Fibroblast of villous mesenchyme (primary cell): ENCODE results near the gene C4A. TPM values are rescaled to one million over a fixed set of nuclear protein-coding genes. Genes with fewer than 3 reads are reported as not detected.
A peak's percentile ranks its signal among the peaks of the same experiment; 100 is the strongest.

Source experiments
- DNase-seq: peaks from one replicate; pipeline ENCODE4 v3.0.0-alpha.2; 2010; ENCODE audit warnings: low read depth
- H3K4me3 ChIP-seq: 2 replicates; pipeline ENCODE4 v1.5.1; 2011; ENCODE audit warnings: low read depth, mild to moderate bottlenecking, low read length
- total RNA-seq: library from RNA; depleted of rRNA; stranded (reverse); fragments of >200 nt; gene quantifications from 2 replicates; pipeline ENCODE4 v1.2.3, GENCODE V29; 2012
- TF ChIP-seq, protein P1 (sequence below): IDR thresholded peaks from 2 replicates; pipeline ENCODE4 v1.5.1; 2012; ENCODE audit warnings: low read depth, mild to moderate bottlenecking, low read length; ENCODE audit not compliant: insufficient read depth

The C4A gene
- total RNA-seq, 1 donor: 6.0 TPM

DNA sequence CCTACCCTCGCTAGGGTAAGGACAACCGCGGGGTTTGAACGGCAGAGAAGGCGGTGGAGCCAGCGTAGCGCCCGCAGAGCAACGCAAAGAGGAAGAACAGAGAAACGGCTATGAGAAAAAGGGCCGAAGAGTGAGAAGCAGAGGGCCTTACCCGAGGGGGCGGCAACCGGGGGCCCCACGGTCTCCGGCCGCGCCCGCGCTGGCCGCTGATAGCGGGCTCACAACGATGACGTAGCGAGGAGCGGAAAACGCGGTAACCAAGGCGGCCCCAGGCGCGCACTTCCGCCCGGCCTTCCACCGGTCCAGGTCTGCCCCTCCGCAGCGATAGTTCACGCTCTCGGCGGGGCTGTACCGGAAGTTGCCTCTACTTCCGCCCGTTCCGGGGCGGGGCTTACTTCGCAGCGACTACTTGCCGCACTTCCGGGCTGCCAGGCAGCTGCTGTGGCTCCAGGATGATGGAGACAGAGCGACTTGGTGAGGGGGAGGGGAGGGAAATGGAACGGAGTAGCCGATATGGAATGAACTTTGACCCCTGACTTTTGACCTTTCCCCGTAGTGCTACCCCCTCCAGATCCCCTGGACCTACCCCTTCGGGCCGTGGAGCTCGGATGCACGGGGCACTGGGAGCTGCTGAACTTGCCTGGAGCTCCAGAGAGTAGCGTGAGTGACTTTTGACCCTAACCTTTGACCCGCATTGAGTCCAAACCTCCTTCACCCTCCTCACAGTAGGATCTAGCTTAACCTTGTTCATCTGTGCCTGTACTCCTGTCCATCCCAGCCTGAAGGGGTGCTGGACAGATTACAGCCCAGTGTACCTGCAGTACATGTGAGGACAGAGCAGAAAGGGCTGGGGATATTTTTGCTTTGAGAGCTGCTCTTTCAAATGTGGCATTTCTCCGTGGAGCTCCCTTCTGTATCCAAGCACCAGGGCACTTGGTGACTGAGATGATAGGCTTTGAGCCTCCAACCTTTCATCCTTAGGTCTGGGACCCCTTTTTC, 22.8 kb upstream of the C4A start, which contains the start of the genes NELFE and SKIC2:
TSS of gene NELFE (minus strand) at position 231 of the 999 bp plus-strand sequence. CDS start 525 bp downstream, outside the sequence.
TSS of gene SKIC2 (plus strand) at position 435 of the 999 bp plus-strand sequence. CDS start at position 453, 18 bp downstream.
- TF ChIP-seq, protein P1, sequence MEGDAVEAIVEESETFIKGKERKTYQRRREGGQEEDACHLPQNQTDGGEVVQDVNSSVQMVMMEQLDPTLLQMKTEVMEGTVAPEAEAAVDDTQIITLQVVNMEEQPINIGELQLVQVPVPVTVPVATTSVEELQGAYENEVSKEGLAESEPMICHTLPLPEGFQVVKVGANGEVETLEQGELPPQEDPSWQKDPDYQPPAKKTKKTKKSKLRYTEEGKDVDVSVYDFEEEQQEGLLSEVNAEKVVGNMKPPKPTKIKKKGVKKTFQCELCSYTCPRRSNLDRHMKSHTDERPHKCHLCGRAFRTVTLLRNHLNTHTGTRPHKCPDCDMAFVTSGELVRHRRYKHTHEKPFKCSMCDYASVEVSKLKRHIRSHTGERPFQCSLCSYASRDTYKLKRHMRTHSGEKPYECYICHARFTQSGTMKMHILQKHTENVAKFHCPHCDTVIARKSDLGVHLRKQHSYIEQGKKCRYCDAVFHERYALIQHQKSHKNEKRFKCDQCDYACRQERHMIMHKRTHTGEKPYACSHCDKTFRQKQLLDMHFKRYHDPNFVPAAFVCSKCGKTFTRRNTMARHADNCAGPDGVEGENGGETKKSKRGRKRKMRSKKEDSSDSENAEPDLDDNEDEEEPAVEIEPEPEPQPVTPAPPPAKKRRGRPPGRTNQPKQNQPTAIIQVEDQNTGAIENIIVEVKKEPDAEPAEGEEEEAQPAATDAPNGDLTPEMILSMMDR: no peak
- H3K4me3 ChIP-seq: peak within 1 kb of the TSS; percentile 94
- peak; percentile 98 for DNase-seq

DNA sequence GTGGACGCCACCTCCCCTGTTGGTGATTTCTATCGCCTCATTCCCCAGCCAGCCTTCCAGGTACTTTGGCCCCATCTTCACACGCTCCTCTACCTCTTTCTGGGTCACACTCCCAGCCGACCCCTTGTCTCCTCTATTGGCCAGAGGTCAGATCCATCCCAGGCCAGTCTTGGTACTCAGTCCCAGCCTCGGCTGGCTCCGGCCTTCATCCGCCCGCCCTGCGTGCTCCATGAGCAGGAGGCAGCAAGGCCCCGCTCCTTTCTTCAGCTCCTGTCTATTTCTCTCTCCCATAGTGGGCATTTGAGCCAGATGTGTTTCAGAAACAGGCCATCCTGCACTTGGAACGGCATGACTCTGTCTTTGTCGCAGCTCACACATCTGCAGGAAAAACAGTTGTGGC, 20.2 kb upstream of the C4A start:
- TF ChIP-seq, protein P1: no peak
- H3K4me3 ChIP-seq: no peak overlapping the region
- no peak for DNase-seq

DNA sequence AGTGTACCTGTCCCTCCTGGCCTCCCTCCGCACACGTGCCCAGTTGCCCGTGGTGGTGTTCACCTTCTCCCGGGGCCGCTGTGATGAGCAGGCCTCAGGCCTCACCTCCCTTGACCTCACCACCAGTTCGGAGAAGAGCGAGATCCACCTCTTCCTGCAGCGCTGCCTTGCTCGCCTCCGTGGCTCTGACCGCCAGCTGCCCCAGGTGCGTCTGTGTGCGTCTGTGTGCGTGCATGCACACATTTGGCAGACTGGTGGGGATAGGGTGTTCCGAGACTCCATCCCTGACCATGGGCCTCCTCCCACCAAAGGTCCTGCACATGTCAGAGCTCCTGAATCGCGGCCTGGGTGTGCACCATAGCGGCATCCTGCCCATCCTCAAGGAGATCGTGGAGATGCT, 17.9 kb upstream of the C4A start:
- no peak overlapping the region for H3K4me3 ChIP-seq
- DNase-seq: no peak
- TF ChIP-seq, protein P1: no peak

DNA sequence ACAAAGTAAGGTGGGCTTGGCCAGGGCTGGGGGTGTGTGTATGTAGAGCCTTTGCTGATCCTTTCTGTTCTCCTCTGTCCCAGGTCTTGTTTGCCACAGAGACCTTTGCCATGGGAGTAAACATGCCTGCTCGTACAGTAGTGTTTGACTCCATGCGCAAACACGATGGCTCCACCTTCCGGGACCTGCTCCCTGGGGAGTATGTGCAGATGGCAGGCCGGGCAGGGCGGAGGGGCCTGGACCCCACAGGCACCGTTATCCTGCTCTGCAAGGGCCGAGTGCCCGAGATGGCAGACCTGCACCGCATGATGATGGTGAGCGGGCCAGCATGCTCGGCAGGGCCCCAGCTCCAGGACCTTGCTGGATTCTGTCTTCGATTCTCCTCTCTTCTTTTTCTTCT, 16.2 kb upstream of the C4A start:
- no peak overlapping the region for H3K4me3 ChIP-seq
- TF ChIP-seq, protein P1: no peak
- no peak for DNase-seq

DNA sequence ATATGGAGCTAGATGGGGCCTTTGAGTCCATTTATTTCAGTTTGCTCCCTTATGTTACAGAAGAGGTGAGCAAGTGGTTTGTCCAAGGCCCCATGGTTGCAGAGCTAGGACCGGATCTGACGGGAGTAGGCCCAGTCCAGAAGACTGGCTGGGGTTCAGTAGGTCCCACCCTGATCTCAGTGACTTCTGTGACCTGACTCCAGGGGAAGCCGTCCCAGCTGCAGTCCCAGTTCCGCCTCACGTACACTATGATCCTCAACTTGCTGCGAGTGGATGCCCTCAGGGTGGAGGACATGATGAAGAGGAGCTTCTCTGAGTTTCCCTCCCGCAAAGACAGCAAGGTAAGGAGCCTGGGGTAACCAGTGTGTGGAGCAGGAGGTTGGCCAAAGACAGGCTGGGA, 15.4 kb upstream of the C4A start:
- no peak overlapping the region for H3K4me3 ChIP-seq
- TF ChIP-seq, protein P1: no peak
- no peak for DNase-seq

DNA sequence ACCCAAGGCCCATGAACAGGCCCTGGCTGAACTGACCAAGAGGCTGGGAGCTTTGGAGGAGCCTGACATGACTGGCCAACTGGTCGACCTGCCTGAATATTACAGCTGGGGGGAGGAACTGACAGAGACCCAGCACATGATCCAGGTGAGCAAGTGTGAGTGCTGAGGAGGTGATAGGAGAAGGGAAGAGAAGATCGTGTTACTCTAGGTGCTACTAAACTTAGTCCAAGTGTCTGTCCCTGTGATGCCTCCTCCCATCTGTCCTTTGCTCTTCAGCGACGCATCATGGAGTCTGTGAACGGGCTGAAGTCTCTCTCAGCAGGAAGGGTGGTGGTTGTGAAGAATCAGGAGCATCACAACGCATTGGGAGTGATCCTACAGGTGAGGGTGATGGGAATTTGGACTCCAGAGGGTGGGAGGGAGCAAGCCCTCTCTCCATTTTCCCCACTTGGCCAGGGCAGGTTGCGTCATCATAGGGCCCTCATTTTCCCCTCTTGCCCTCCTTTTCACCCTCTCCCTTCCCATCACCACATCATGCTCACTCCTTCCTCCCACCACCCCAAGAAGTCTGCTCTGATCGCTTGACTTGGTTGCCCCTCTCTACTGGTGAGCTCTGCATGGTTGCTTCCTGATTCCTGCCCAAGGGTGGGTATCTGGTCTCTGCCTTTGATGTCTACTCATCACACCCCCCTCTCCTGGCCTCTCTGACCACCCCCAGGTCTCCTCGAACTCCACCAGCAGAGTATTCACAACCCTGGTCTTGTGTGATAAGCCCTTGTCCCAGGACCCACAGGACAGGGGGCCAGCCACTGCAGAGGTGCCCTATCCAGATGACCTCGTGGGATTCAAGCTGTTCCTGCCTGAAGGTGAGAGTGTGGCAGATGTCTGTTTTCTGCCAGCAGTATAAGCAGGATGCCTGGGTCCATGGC, 14.6 kb upstream of the C4A start:
- TF ChIP-seq, protein P1: no peak
- no peak overlapping the region for H3K4me3 ChIP-seq

More for the DNA sequence above, 14.6 kb upstream of the C4A start:
- no peak for DNase-seq
